Panc1 (cell line): ENCODE measurements around the gene LAMB3. TPM values are rescaled to one million over a fixed set of nuclear protein-coding genes. Genes with fewer than 3 reads are reported as not detected.

ENCODE experiments used
- ATAC-seq: fragments of 200-7000 bp; cut with Tn5 transposase; 2 replicates; pipeline ENCODE4 v1.9.1; 2020; ENCODE audit warnings: mild to moderate bottlenecking, moderate library complexity
- BruUV-seq: library from RNA; stranded (reverse); fragments of 400-500 nt; replicated peaks from 2 replicates; lab custom pipeline; 2021; lab: Mats Ljungman, UMichigan
- CTCF ChIA-PET: fragments of 300-600 bp; sonication (Branson Sonifier 250); formaldehyde crosslinking; loops from one replicate; lab custom pipeline; 2022; ENCODE audit warnings: antibody characterized with exemption; lab: Charles Lee
- POLR2A ChIA-PET: fragments of 300-600 bp; sonication (Branson Sonifier 250); formaldehyde crosslinking; loops from one replicate; lab custom pipeline; 2022; ENCODE audit warnings: antibody characterized with exemption; lab: Charles Lee
- DNase-seq: peaks from one replicate; pipeline ENCODE4 v3.0.0-alpha.2; 2010; ENCODE audit warnings: low read depth, low spot score
- H3K27ac ChIP-seq: 2 replicates; pipeline ENCODE4 v1.5.1; 2011; ENCODE audit warnings: mild to moderate bottlenecking, low read length, inconsistent platforms
- H3K27me3 ChIP-seq: fragments of 200-500 bp; sonication (Bioruptor generic); 2 replicates; pipeline ENCODE4 v1.6.0; 2014; ENCODE audit warnings: low read length, inconsistent platforms; ENCODE audit not compliant: control insufficient read depth, insufficient read depth
- H3K36me3 ChIP-seq: fragments of 200-500 bp; sonication (Bioruptor generic); 2 replicates; pipeline ENCODE4 v1.5.1; 2014; ENCODE audit warnings: inconsistent platforms, mild to moderate bottlenecking, low read length, moderate library complexity; ENCODE audit not compliant: control insufficient read depth, insufficient read depth
- H3K4me1 ChIP-seq: 2 replicates; pipeline ENCODE4 v1.5.1; 2011; ENCODE audit warnings: inconsistent platforms, mild to moderate bottlenecking, low read length, moderate library complexity; ENCODE audit not compliant: control insufficient read depth, insufficient read depth
- H3K4me3 ChIP-seq, 2 experiments: 2 replicates each; pipeline ENCODE4 v1.5.1; 2011 to 2012; ENCODE audit warnings: low read depth in 2 of 2, low read length in 2 of 2, mild to moderate bottlenecking in 2 of 2, inconsistent platforms in 1 of 2, moderate library complexity in 1 of 2
- H3K9me3 ChIP-seq: fragments of 200-500 bp; sonication (Bioruptor generic); 2 replicates; pipeline ENCODE4 v1.5.1; 2014; ENCODE audit warnings: low read depth, mild to moderate bottlenecking, inconsistent platforms, low read length, moderate library complexity; ENCODE audit not compliant: control insufficient read depth, insufficient read depth
- POLR2AphosphoS5 ChIP-seq: IDR thresholded peaks from 2 replicates; pipeline ENCODE4 v1.6.1; 2012; ENCODE audit warnings: mild to moderate bottlenecking, low read depth, low read length, moderate library complexity
- SIN3A ChIP-seq: IDR thresholded peaks from 2 replicates; pipeline ENCODE4 v1.6.1; 2012; ENCODE audit warnings: low read depth, mild to moderate bottlenecking, low read length, moderate library complexity, borderline replicate concordance; ENCODE audit not compliant: insufficient read depth
- TCF7L2 ChIP-seq: IDR thresholded peaks from 2 replicates; pipeline ENCODE4 v1.6.1; 2011; ENCODE audit warnings: mild to moderate bottlenecking, low read depth, low read length, inconsistent platforms
- in situ Hi-C: cut with HindIII; loops from 2 replicates; pipeline ENCODE4 v1.10.0; 2016; ENCODE audit warnings: low sequenced_read_pairs, low pct_unique_long_range_greater_than_20kb
- intact Hi-C: fragments of 100-400 bp; cut with micrococcal nuclease; formaldehyde crosslinking; loops from one replicate; pipeline ENCODE4 v1.10.0; 2022; ENCODE audit not compliant: unreplicated experiment
- total RNA-seq: library from RNA; stranded (reverse); gene quantifications from one replicate; pipeline ENCODE4 v1.2.1, GENCODE V29; 2021; ENCODE audit not compliant: unreplicated experiment
- TF ChIP-seq, protein P1 (sequence below): fragments of 450-650 bp; IDR thresholded peaks from 2 replicates; pipeline ENCODE4 v1.5.1; 2017; ENCODE audit warnings: mild to moderate bottlenecking
- TF ChIP-seq, protein P2 (sequence below), 2 experiments: IDR thresholded peaks; 2 replicates each; pipeline ENCODE4 v1.6.1; 2011 to 2012; ENCODE audit warnings: low read depth in 2 of 2, control low read depth in 1 of 2, low read length in 1 of 2, mild to moderate bottlenecking in 1 of 2, moderate library complexity in 1 of 2; ENCODE audit not compliant: insufficient read depth in 1 of 2

The LAMB3 gene
- total RNA-seq, 1 experiment from 2014 or later = 0.85 TPM

DNA sequence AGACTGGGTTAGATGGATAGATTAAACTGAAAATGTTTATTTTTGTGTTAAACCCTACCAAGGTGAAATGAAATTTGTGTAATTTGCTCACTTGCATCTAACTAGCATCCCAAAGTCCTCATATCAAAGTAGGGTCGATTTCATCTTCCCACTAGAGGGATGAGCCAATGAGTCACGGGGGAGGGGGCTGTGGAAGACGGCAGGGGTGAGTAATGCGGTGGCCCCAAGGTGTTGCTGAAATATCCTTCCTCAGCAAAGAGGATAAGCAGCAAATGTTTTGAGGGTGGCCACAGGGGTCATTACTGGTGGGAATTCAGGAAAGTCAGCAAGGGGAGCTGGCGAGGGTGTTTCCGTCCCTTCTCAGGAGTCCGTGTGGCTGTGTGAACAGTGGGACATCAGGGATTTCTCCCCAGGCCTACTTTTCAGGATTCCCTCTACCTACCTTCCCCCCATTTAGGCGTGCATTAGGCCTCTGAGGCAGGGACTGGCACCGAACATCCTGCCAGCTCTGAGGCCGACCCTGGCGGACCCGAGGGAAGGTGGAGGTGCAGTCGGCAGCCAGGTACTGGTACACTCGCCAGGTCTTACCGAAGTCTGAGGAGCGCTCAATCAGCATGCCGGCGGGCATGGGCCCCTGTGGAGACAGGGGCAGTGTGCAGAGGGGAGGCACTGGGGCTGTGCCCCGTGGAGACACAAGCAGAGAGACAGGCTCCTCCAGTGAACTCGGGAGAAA lies 18.1 kb downstream of the LAMB3 start:
- no TSS peak for BruUV-seq

DNA sequence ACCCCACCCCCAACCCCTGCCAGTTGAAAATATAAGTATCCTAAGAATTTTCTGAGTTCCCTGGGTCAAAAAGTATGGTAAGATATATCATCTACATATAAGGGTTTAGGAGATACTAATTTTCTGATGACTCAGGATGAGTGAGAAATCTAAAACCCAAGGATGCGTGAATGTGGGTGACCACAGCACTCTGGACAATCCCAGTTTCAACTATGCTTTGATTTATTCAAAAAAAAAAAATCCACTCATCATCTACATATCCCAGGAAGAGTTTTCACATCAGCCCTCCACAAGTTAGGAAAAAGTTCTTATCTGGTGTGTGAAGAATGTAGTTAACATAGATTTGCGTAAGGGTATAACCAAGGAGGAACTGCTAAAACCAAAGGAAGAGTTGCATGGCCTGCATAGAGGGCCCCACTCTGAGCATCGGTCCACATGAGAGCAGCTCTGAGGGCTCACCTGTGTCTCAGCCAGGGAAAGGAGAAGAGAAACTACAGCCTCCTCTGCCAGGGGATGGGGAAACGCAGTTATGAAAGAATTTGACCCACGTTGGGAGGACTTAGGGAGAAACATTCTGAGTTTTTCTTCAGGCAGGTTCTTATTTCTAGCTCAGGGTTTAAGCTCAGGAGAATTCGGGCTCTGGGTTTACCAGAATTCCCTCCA lies 18.8 kb downstream of the LAMB3 start:
- in situ Hi-C loops (no loop called here), intact Hi-C loops (no loop called here)
- no TSS peak for BruUV-seq
- POLR2A ChIA-PET = no interaction called here
- no peak overlapping the region for H3K4me3 ChIP-seq
- DNase-seq = no peak
- no peaks in the 10 kb centered on the region for H3K27me3 ChIP-seq
- TF ChIP-seq POLR2AphosphoS5 (no peak), SIN3A (no peak)
- H3K36me3 ChIP-seq = no peaks in the 10 kb centered on the region
- H3K9me3 ChIP-seq = no peaks in the 10 kb centered on the region
- H3K4me1 ChIP-seq = no peaks in the 10 kb centered on the region
- H3K27ac ChIP-seq = no peak overlapping the region
- no peak for ATAC-seq
- CTCF ChIA-PET = no interaction called here

More for the DNA sequence above, 18.1 kb downstream of the LAMB3 start:
- H3K4me3 ChIP-seq = no peak overlapping the region
- H3K4me1 ChIP-seq = no peaks in the 10 kb centered on the region
- no peaks in the 10 kb centered on the region for H3K36me3 ChIP-seq
- intact Hi-C loops (no loop called here), in situ Hi-C loops (no loop called here)
- TF ChIP-seq POLR2AphosphoS5 (no peak), TCF7L2 (no peak), SIN3A (no peak)
- TF ChIP-seq, protein P1, sequence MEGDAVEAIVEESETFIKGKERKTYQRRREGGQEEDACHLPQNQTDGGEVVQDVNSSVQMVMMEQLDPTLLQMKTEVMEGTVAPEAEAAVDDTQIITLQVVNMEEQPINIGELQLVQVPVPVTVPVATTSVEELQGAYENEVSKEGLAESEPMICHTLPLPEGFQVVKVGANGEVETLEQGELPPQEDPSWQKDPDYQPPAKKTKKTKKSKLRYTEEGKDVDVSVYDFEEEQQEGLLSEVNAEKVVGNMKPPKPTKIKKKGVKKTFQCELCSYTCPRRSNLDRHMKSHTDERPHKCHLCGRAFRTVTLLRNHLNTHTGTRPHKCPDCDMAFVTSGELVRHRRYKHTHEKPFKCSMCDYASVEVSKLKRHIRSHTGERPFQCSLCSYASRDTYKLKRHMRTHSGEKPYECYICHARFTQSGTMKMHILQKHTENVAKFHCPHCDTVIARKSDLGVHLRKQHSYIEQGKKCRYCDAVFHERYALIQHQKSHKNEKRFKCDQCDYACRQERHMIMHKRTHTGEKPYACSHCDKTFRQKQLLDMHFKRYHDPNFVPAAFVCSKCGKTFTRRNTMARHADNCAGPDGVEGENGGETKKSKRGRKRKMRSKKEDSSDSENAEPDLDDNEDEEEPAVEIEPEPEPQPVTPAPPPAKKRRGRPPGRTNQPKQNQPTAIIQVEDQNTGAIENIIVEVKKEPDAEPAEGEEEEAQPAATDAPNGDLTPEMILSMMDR = no peak
- TF ChIP-seq, protein P2, sequence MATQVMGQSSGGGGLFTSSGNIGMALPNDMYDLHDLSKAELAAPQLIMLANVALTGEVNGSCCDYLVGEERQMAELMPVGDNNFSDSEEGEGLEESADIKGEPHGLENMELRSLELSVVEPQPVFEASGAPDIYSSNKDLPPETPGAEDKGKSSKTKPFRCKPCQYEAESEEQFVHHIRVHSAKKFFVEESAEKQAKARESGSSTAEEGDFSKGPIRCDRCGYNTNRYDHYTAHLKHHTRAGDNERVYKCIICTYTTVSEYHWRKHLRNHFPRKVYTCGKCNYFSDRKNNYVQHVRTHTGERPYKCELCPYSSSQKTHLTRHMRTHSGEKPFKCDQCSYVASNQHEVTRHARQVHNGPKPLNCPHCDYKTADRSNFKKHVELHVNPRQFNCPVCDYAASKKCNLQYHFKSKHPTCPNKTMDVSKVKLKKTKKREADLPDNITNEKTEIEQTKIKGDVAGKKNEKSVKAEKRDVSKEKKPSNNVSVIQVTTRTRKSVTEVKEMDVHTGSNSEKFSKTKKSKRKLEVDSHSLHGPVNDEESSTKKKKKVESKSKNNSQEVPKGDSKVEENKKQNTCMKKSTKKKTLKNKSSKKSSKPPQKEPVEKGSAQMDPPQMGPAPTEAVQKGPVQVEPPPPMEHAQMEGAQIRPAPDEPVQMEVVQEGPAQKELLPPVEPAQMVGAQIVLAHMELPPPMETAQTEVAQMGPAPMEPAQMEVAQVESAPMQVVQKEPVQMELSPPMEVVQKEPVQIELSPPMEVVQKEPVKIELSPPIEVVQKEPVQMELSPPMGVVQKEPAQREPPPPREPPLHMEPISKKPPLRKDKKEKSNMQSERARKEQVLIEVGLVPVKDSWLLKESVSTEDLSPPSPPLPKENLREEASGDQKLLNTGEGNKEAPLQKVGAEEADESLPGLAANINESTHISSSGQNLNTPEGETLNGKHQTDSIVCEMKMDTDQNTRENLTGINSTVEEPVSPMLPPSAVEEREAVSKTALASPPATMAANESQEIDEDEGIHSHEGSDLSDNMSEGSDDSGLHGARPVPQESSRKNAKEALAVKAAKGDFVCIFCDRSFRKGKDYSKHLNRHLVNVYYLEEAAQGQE (IDR thresholded peaks at IDR 0.05; ENCODE audit: insufficient read depth in 1 of 2, low read depth in 2 of 2, low read length in 1 of 2) = no peak
- POLR2A ChIA-PET = no interaction called here
- ATAC-seq (no peak), DNase-seq (no peak)
- CTCF ChIA-PET = no interaction called here
- H3K9me3 ChIP-seq = no peaks in the 10 kb centered on the region
- H3K27me3 ChIP-seq = no peaks in the 10 kb centered on the region
- no peak overlapping the region for H3K27ac ChIP-seq
